Activated CD4-positive, CD25-positive, alpha-beta regulatory T cell treated with anti-CD3 and anti-CD28 coated beads, Interleukin-2, amount 50 U/mL, for 16 hours (primary cell): ENCODE results near the gene DFFB.
"Not testable (repeated sequence)": the region's sequence is repeated elsewhere in the genome, so short reads cannot be mapped to it uniquely, and the experiment has no call there.

Source experiments
- DNase-seq: peaks from one replicate; pipeline ENCODE4 v3.0.0-alpha.2; 2020; ENCODE audit warnings: low read depth, low spot score

DFFB gene, protein sequence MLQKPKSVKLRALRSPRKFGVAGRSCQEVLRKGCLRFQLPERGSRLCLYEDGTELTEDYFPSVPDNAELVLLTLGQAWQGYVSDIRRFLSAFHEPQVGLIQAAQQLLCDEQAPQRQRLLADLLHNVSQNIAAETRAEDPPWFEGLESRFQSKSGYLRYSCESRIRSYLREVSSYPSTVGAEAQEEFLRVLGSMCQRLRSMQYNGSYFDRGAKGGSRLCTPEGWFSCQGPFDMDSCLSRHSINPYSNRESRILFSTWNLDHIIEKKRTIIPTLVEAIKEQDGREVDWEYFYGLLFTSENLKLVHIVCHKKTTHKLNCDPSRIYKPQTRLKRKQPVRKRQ

DNA sequence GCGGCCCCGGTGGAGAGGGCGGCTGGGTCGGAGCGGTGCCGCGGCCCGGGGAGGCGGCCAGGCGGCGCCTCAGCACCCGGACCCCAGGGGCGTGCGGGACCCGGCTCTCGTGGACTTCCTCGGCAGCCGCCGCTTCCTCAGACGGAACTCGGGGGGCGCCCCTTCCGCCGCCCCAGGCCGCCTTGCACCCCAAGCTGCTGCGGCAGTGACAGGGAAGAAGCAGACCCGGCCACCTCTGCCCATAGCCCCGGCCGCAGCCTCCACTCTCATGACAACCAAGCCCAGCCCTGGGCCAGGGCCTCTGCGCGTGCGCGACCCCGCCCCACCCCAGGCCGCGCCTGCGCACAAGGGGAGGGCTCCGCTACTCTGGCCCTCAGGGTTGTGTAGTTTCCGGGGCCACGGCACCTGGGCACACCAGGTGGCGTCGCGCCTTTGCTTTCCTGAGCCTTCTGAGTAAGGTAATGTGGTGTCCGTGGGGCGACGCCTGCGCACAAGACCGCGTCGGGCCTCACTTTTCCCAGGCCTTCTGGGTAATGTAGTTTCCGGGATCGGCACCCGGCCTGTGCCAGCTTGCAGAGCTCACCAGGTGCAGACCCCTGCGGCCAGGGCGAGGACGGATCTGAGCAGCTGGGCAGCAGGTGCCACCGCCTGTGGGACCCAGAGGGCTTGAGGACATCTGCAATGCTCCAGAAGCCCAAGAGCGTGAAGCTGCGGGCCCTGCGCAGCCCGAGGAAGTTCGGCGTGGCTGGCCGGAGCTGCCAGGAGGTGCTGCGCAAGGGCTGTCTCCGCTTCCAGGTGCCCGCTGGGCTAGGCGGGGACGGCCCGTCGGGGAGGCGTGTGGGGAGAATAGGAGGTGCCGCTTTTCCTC lies at the start of gene DFFB, which contains the start of gene CEP104:
Gene DFFB (plus strand): TSS at position 554 of the 868 bp plus-strand sequence. CDS start 128 bp downstream, at position 682.
Gene CEP104 (minus strand): TSS at position 289 of the 868 bp plus-strand sequence. CDS start 4,804 bp downstream, outside the sequence.
- DNase-seq = peak; percentile 98

DNA sequence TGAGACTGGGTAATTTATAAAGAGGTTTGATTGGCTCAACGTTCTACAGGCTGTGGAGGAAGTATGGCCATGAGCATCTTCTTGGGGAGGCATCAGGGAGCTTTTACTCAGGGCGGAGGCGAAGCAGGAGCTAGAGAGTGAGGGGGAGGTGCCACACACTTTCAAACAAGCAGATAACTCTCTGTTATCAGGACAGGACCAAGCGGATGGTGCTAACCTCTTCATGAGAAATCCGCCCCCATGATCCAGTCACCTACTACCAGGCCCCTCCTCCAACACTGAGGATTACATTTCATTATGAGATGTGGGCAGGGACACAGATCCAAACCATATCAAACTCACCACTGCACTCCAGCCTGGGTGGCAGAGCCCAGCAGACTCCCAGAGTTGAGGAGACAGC lies 49.5 kb upstream of the DFFB start:
- no peak for DNase-seq

DNA sequence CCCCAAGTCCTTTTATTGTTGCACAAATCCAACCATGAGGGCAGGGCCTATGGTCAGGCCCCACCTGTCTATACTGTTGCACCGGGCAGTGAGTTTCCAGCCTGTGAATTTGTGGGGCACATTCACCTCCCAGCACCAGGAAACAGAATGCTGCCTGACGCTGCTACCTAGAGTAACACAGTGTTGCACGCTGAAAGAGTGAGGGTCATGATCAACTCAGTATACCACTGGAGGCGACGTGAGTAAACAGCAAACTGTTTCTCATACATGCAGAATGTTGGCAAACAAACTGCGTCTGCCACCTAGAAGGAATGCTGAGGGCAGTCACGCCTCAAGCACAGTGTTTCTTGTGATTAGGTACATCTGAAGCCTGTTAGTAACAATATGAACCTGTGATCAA lies 47.6 kb upstream of the DFFB start:
- DNase-seq = no peak

DNA sequence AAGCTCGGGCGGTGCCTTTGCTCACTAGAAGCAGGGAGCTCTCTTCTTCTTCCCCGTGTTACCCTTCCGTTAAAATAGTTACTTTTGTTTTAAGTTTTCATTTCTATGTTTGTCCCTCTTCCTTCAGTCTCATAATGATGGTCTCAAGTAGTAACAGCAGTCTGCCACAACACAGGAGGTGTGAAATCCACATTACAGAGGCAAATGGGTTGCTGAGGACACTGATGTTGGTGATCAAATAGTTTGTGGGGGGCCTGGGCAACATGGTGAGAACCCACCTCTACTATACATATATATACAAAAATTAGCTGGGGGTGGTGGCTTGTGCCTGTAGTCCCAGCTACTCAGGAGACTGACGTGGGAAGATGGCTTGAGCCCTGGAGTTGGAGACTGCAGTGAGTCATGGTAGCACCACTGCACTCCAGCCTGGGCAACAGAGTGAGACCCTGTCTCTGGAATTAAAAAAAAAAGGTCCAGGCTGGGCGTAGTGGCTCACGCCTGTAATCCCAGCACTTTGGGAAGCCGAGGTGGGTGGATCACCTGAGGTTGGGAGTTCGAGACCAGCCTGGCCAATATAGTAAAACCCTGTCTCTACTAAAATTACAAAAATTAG lies 47.0 kb upstream of the DFFB start:
- not testable (repeated sequence) for DNase-seq

DNA sequence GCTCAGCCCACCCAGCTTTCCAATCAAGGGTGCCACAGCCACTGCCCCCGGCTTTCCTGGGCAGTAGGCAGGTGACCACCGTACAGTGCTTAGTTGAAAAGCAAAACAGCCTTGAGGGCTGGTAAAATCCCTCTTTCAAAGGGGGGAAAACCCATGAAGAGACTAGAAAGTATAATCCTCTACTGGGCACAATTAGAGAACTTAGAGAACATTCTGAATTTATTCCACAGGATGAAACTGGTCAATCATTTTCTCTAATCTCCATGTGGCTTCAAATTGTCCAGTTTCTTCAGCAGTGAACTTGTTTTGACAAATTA lies 45.7 kb upstream of the DFFB start:
- DNase-seq = no peak

DNA sequence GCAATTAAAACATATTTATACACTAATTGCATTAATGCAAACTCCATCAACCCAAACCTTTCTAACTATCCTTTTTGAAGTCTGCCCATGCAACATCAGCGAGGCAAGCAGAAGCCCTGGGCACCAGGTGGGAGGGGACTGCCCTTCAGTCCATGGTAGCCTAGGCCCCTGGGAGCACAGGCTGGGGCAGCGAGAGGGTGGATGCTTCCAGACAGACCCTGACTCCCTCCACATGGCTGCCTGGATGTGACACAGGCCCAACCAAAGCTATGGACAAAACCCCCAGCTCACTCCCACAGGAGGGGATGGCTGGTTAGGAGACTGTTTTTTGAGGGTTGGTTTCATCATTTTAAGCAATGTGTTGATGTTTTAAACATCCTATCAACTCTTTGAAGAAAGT lies 43.2 kb upstream of the DFFB start:
- no peak for DNase-seq

DNA sequence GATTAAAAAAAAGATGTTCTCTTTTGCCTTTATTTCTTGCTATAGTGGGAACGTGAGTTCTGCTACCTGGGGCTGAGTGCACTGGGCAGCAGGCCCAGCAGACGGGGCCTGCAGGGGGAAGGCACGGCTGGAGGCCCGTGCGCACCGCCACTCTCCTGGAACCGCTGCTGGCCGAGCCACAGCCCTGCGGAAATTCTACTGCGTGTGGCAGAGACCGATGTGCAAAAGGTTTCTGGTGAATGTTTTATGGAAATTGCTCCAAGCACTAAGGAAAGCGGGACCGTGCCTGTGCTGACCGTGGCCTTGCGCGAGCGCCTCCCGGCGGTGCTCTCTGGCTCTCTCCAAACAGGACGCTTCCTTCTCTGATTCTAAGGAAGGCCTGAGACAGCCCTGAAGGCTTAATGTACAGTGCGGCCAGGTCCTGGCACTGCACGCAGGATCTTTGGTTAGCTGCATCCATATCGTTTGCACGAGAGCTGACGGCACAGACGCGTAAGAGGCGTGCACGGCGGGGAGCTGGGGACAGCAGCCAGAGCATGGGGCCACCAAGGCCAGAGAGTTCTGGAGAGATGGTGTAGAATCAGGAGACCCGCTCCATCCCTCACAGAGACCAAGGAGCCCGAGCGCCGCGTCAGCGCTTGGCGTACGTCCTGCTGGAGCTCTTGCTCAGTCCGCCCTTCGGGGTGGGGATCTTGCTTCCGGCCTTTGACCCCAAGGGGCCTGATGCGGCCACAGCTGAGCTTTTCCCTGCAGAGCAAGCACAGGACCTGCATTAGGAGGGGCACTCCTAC lies 42.3 kb upstream of the DFFB start:
- DNase-seq = no peak

DNA sequence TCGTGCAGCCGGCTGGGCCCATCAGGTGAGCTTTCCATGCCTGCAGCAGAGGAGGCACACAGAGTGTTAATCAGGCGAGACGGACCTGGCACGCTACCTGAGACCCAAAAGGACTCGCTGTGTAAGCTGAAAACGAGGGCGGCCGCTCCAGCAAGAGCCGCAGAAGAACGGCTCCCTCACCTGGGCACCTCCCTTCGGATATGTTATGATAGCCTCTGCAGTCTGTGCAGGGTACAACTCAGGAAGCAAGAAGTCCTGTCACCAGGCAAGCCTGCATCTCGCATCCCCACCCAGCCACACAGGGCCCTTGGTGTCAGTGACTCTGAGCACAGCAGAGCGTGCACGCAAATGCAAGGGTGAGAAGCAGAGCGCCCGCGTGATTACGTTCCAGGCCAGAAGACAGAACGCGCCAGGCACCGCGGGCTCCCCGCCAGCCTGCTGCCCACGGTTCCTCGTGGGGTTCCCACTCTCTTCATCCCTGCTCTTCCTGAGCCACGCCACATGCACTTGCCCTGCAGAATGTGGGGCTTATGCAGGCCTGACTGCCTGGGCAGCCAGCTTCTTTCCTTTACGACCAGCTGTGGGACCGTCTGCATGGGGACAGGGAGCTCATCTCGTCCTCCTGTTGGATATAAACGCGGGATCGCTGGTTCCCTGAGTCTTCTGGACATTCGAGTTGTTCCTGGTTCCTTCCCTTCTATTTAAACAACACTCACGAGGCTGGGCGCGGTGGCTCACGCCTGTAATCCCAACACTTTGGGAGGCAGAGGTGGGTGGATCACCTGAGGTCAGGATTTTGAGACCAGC lies 40.7 kb upstream of the DFFB start:
- DNase-seq = no peak

DNA sequence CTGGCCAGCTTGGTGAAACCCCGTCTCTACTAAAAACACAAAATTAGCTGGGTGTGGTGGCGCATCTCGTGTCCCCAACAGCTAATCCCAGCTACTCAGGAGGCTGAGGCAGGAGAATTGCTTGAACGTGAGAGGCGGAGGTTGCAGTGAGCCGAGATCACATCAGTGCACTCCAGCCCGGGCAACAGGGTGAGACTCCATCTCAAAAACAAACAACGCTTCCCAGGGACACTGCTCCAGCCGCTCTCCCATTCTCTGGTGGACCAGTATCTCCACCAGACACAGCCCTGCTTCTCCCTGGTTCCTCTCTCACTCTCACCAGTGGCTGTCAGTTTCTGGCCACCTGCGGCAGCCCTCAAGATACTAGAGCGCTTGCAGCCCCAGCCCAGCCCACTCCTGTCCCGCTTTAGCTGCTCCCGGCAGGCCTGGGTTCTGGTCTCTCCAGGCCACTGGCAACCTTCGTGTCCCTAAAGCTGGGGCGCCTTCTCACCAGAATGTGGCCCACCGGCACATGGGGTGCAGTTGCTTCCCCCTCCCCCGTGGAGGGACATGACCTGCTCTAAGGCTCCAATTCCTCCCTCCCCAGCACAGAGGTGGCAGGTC lies 40.0 kb upstream of the DFFB start:
- DNase-seq = no peak

DNA sequence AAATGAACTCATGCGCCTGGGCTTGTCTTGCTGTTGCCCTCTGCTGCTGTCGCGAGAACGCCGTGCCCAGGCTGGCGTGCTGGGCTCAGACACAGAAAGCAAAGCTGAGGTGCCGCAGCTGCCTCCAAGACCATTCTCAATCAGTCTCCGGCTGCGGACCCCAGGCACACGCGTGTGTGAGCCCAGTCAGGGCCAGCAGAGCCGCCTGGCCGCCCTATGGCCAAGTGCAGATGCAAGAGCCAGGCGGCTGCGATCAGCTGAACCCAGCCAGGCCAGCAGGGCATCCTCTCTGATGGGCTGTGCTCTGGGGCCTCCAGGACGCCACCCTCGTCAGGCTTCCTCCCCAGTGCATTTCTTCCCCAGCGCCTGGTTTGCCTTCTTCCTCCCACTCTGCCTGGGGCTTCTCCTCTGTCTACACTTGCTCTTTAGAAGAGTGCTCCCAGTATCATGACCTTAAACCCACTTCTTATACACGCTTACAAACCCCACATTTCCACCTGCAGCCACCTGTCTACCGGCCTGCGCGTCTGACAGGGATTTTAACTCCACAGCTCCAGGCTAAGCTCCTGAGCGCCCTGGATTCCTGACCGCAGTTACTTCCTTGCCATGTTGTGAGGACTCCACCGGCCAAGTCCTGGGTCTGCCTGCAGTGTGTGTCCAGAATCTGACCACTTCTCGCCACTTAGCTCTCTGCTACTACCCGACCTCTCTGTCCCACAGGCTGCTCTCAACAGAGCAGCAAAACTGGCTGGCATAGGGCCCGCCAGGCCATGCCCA lies 39.3 kb upstream of the DFFB start:
- DNase-seq = no peak

DNA sequence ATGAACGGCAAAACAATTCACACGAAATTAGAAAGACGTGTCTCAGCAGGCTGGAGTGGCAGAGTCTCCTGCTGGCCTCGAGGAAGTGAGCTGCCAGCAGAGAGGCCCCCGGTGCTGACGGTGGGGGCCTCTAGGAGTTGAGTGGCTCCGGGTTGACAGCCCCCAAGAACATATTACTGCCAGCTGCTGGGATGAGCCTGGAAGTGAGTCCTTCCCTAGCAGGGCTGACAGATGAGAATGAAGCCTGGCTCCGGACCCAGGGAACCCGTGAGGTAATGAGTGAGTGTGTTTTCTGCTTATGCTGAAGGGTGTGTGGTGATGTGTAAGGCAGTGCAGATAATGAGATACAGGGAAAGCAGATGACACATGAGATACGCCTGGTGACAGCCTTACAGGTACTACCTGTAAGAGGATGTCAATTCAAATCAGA lies 37.5 kb upstream of the DFFB start:
- DNase-seq = no peak

DNA sequence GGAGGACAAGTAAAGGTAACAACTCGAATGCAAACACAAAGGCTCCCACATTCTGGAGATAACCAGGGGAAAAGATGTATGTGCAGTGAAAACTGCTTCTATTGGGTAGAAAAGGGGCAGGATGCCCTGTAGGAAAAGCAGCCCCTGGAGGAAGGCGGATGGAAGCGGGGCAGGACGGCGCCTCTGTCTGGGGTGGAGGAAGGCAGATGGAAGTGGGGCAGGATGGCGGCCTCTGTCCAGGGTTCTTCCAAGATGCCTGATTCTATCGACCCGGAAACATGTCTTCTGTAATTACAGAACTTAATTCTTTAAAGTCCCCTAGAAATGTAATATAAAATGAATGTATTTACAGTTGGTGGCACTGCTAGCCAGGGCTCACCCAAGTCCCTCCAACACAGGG lies 37.0 kb upstream of the DFFB start:
- DNase-seq = no peak

DNA sequence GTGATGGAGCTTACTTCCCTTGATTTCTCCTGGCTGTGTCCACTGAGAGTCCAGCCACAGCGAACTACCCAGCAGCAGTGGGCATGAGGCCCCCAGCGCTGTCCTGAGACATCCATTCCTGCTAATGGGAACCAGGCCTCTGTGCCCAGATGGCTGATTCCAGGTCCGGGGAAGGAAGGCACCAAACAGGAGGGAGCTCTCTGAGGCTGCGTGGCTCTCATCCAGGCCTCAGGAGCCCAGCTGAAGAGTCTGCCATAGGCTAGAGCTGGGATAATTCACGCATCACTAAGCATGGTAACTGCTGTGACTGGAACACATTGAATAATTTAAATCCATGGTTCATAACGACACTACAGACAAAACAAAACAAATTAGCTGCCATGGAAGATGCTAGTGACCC lies 36.3 kb upstream of the DFFB start:
- no peak for DNase-seq

DNA sequence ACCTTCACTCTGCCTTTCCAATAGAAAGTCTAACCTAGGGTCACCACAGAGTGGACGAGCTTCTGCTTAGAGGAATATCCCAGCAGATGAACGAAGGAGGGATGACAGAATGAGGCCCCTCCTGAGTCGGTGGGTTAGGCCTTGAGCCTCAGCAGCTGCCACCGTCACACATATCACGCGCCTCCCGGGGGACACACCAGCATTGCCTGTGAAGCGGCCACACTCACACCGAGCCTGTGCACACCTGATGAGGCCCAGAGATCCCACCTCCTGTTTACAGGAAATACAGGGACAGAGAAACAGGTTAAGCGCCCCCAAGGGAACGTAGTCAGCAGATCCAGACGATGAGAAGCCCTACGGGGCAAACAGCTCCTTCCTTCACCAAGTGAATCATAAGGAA lies 35.8 kb upstream of the DFFB start:
- DNase-seq = no peak

DNA sequence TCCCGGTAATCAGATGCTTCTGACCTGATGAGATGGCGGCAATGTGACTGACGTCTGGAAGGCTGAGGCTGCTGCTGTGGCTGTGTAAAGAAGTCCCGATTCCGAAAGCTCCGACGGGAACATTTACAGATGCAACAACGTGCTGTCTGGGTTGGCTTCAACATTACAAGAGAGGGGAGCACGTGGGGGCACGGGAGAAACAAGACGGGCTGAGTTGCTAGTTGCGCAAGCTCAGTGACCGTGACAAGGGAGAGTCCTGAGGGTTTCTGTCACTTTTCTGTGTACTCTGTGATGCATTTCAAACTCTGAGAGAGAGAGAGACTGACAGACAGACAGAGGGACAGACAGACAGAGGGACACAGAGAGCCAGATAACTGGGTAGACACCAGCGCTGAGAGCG lies 35.4 kb upstream of the DFFB start:
- DNase-seq = no peak

DNA sequence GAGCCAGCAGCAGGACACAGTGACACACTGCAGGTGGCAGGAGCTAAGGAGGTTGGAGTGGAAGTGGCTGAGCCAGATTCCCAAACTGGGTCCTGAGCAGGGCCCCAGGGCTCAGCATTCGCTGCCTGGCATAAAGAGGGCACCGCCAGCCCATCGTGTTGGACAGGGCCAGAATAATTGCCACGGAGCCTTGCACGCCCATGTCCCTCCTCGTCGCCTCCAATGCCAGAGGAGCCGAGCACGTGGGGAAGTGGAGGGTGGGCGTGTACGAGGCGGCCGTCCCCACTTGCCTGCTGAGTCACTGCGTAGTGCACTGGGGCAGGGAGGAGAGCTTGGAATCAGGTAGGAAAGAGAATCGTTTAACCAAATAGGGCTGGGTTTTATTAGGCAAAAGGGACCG lies 34.9 kb upstream of the DFFB start:
- no peak for DNase-seq

DNA sequence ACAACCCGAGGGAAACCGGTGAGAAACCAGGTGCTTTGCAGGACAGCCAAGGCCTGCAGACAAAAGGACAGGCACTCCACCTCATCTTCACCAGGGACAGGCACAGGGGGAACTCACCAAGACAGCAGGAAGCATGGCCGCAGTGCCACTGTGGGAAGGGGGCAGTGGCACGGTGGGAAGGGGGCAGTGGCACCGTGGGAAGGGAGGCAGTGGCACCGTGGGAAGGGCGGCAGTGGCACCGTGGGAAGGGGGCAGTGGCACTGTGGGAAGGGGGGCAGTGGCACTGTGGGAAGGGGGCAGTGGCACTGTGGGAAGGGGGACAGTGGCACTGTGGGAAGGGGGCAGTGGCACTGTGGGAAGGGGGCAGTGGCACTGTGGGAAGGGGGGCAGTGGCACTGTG lies 32.6 kb upstream of the DFFB start:
- no peak for DNase-seq

DNA sequence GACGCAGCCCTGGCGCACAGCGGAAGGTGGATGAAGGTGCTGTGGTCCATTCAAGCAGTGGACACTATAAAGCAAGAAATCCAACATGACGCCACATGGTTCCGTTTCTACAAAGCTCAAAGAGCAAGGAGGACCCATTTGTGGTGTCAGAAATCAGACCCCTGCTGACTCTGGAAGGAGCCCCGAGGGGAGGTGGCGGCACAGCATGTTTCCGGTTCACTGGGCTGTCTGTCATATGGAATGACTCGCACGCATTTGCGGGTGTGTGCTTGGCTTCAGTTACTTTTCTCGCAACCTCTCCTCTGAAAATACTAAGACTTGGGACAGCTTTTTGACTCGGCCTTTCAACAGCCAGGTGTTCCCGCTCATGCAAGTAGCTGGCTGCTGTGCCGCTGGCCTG lies 31.9 kb upstream of the DFFB start:
- DNase-seq = no peak

DNA sequence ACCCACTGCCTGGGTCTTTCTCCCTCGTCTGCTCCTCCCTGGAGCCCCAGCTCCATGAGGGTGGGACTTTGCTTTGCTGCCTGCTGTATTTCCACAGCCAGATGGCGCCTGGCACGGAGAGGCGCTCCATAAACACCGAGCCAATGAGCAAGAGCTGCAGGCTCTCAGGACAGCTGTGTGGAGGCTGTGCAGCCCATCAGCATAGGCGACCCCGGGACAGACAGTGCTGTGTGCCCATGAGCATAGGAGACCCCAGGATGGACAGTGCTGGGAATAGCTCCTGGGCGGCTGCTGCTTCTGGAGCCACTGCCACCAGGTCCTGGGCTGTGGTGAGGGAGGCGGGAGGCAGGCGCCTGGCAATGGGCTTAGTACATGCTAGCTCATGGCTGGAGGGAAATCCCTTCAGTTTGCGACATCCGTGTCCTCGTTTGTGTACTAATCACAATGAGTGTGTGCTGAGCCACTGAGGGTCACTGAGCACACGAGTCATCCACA lies 29.4 kb upstream of the DFFB start:
- no peak for DNase-seq

DNA sequence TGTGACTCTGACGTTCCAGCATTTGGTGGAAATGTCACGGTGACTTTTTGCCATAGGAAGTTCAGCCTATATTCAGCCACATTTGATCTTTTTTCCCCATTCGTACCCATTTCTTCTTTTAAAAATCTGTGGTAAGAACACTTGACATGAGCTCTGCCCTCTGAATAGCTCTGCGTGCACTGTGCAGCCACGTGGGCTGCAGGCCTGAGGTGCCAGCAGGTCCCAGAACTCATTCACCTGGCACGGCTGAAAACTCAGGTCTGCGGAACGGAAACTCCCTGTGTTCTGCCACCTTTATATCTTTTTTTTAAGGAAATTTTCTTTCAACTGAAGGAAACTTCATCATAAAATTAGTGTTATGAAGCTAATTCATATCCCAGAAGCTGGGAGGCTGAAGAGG lies 28.9 kb upstream of the DFFB start:
- DNase-seq = no peak
